Kidney epithelial cell (primary cell): ENCODE results near the gene INCA1. TPM values are rescaled to one million over a fixed set of nuclear protein-coding genes. Genes with fewer than 3 reads are reported as not detected.
A peak's percentile ranks its signal among the peaks of the same experiment; 100 is the strongest.

Source experiments
- DNase-seq: peaks from one replicate; pipeline ENCODE4 v3.0.0-alpha.2; 2010; ENCODE audit warnings: low read depth
- H3K27me3 ChIP-seq: 2 replicates; pipeline ENCODE4 v1.6.0; 2011; ENCODE audit warnings: low read length; ENCODE audit not compliant: control insufficient read depth, insufficient read depth
- H3K36me3 ChIP-seq: 2 replicates; pipeline ENCODE4 v1.5.1; 2011; ENCODE audit warnings: low read length; ENCODE audit not compliant: control insufficient read depth, insufficient read depth
- H3K4me3 ChIP-seq: 2 replicates; pipeline ENCODE4 v1.5.1; 2011; ENCODE audit warnings: low read depth, mild to moderate bottlenecking, control low read depth, low read length
- total RNA-seq: library from RNA; depleted of rRNA; stranded (reverse); fragments of >200 nt; gene quantifications from 2 replicates; pipeline ENCODE4 v1.2.3, GENCODE V29; 2015
- TF ChIP-seq, protein P1 (sequence below): IDR thresholded peaks from 2 replicates; pipeline ENCODE4 v1.5.1; 2011; ENCODE audit warnings: mild to moderate bottlenecking, moderate library complexity, low read length, control low read depth, inconsistent platforms; ENCODE audit not compliant: insufficient read depth, poor library complexity, severe bottlenecking

The INCA1 gene
- total RNA-seq, 1 donor from 2014 or later, result 2.2 TPM

GRCh38 chr17:4947010-4947410 is 50.3 kb downstream of the INCA1 start:
- H3K27me3 ChIP-seq, result no peaks in the 10 kb centered on the region
- no peak for DNase-seq
- TF ChIP-seq, protein P1, sequence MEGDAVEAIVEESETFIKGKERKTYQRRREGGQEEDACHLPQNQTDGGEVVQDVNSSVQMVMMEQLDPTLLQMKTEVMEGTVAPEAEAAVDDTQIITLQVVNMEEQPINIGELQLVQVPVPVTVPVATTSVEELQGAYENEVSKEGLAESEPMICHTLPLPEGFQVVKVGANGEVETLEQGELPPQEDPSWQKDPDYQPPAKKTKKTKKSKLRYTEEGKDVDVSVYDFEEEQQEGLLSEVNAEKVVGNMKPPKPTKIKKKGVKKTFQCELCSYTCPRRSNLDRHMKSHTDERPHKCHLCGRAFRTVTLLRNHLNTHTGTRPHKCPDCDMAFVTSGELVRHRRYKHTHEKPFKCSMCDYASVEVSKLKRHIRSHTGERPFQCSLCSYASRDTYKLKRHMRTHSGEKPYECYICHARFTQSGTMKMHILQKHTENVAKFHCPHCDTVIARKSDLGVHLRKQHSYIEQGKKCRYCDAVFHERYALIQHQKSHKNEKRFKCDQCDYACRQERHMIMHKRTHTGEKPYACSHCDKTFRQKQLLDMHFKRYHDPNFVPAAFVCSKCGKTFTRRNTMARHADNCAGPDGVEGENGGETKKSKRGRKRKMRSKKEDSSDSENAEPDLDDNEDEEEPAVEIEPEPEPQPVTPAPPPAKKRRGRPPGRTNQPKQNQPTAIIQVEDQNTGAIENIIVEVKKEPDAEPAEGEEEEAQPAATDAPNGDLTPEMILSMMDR, result no peak
- peak overlapping the region; percentile 91 for H3K4me3 ChIP-seq
- H3K36me3 ChIP-seq, result peaks cover 1% of the 10 kb centered on the region

DNA sequence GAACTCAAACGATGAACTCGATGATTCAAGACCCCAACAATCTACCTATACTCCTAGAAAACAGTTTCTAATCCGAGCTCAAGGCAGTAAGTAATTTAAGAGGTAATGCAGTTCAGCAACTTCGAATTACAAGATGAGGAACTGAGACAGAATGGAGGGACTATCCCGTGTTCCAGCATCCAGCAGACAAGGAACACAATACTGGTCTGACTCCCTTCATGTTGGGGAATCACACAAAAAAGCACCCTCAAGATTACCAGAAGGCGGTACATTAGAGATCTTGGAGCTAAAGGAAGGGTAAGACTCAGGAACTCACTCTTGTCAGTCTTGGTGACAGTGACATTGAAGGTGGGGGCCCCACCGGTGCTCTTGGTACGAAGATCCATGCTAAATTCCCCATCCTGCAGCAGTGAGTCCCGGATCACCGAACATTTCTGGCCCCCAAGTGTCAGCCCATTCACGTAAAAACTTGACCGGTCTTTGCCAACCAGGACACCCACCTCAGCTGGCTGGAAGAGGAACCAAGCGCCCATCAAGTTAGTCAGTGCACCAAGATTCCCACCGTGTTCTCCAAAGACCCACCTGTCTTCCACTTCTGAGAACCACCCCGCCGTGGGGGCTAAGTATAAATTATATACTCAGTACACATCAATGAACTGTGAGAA is 50.9 kb downstream of the INCA1 start:
- peaks cover 1% of the 10 kb centered on the region for H3K36me3 ChIP-seq
- H3K4me3 ChIP-seq, result peak overlapping the region; percentile 91
- TF ChIP-seq, protein P1, result no peak
- no peak for DNase-seq
- H3K27me3 ChIP-seq, result no peaks in the 10 kb centered on the region

DNA sequence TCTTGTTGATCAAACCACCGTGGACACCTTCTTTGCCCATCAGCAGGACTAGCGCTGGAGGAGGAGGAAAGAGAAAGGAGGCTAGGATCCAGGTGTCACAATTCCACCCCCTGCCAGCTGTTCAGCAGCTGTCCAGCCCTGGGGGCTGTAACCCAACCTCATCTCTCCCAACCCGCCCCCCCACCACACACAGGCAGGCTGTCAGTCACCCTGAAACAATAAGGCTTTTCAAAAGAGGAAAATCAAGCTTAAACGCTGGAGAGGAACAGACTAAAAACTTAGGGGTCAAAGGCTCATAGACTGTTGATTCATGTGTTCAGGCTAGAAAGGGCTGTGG is 51.4 kb downstream of the INCA1 start:
- peaks cover 1% of the 10 kb centered on the region for H3K36me3 ChIP-seq
- TF ChIP-seq, protein P1, result no peak
- DNase-seq, result no peak

DNA sequence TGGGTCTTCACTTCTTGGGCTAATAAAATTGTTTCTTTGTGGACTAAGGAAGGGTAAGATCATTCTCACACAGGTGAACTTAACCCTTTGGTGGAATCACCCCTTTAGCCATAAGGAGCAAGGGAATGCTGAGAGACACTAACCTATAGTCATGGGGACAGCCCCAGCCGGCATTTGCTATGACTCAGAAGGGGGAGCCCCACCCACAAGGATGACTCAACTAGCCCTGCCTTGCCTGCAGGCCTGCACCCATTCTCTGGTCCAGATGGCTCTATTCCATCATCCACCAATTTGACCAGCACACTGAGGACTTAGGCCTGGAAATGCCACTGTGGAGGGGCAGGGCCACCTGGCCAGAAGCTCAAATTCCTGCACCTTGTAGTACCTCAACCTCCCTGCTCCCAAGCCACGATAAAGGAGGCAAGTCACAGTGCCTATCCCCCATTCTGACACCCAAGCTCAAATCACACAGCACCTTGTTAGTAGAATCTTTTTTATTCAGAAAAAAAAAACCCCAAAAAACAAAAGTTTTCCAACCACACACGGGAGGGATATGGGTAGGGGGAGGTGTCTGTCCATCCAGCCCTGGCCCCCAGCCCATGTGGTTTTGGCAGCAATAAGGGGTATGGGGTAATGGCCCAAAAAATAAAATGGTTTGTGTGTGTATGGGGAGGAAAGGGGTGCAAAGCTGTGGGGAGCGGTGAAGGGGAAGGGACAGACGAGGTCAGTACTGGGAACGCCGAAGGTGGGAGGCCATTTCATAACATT is 52.0 kb downstream of the INCA1 start:
- no peak for DNase-seq
- Histone ChIP-seq H3K27me3 (no peaks in the 10 kb centered on the region), H3K4me3 (no peak overlapping the region), H3K36me3 (peaks cover 1% of the 10 kb centered on the region)
- TF ChIP-seq, protein P1, result no peak

More for the DNA sequence above, 51.4 kb downstream of the INCA1 start:
- Histone ChIP-seq H3K27me3 (no peaks in the 10 kb centered on the region), H3K4me3 (peak overlapping the region; percentile 91)

DNA sequence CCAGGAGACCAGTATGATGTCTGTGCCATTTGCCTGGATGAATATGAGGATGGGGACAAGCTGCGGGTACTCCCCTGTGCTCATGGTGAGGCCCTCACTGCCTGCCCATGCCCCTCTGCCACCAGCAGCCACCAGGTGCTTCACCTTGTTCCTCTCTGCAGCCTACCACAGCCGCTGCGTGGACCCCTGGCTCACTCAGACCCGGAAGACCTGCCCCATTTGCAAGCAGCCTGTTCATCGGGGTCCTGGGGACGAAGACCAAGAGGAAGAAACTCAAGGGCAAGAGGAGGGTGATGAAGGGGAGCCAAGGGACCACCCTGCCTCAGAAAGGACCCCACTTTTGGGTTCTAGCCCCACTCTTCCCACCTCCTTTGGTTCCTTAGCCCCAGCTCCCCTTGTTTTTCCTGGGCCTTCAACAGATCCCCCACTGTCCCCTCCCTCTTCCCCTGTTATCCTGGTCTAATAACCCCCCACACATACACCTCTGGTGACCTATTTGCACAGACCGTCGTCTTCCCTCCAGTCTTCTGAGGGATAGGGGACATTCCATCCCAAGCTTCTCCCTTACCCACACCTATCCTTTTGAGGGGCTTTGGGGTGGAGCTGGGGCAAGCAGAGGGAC is 52.7 kb downstream of the INCA1 start:
- no peak for DNase-seq
- Histone ChIP-seq H3K36me3 (peaks cover 1% of the 10 kb centered on the region), H3K27me3 (no peaks in the 10 kb centered on the region), H3K4me3 (no peak overlapping the region)
- TF ChIP-seq, protein P1, result no peak
